Measurements from ENCODE around the gene FUNDC2. TPM values are rescaled to one million over a fixed set of nuclear protein-coding genes. Genes with fewer than 3 reads are reported as not detected.

FUNDC2 gene, protein sequence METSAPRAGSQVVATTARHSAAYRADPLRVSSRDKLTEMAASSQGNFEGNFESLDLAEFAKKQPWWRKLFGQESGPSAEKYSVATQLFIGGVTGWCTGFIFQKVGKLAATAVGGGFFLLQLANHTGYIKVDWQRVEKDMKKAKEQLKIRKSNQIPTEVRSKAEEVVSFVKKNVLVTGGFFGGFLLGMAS
- 10 to 100 TPM; 24.2 to 70.5 (median 39.7) TPM for total RNA-seq
- long read RNA-seq, full-length matches to known transcripts: 17 of 18 reads
- long read RNA-seq, partial matches to known transcripts: 0 of 18 reads
- long read RNA-seq, other reads (novel, unspliced or antisense): 1 of 18 reads

DNA sequence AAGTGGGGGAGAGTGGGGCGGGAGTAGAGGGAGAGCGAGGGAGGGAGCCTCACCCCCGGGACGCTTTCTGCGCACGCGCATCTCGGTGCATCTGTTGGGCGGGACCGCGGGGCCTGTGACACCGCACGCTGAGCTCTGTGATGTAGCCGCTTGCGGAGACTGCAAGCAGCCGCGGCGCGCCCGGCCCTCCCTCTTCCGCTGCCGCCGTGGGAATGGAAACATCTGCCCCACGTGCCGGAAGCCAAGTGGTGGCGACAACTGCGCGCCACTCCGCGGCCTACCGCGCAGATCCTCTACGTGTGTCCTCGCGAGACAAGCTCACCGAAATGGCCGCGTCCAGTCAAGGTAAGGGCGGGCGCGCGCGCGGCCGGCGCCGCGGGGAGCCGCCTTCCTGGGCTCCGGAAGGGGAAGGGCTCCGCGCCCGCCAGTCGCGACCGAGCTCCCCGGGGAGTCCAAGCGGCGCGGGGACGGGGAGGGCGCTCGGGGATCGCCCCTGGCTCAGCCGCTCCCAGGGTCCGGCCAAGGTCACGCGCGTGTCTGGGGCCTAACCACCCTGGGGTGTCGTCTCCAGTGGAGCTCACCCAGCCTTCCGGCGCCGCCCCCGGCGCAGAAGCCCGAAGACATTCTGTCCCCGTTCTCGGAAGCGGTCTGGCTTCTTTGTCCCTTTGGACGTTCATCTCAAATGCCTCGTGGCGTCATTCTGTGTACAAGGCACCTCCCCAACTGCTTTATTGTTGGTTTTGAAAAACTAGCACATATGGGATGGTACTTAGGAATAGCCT lies at the start of gene FUNDC2:
FUNDC2 (plus strand) TSS at position 118 of the 782 bp plus-strand sequence; CDS start at position 213, 95 bp downstream.
- Histone ChIP-seq H3K9me3 (no peaks in the 10 kb centered on the region), H3K4me3 (peak within 1 kb of the TSS; percentile 56 to 62 (median 58)), H3K4me1 (no peaks in the 10 kb centered on the region), H3K36me3 (no peaks in the 10 kb centered on the region), H3K27me3 (no peaks in the 10 kb centered on the region), H3K27ac (peak within 1 kb of the TSS; percentile 93 to 97 (median 97))
- intact Hi-C loops (cut with DNase I): no loop called here
- DNase-seq: peak; percentile 94 to 96 (median 96)
- 19% methylated on average over 11 of the region's 82 CpGs for WGBS (ENCODE audit: insufficient coverage, low coverage, low lambda C conversion rate, missing lambda C conversion rate)
- peak; percentile 85 to 94 (median 88) for ATAC-seq
- TF ChIP-seq, protein P1, sequence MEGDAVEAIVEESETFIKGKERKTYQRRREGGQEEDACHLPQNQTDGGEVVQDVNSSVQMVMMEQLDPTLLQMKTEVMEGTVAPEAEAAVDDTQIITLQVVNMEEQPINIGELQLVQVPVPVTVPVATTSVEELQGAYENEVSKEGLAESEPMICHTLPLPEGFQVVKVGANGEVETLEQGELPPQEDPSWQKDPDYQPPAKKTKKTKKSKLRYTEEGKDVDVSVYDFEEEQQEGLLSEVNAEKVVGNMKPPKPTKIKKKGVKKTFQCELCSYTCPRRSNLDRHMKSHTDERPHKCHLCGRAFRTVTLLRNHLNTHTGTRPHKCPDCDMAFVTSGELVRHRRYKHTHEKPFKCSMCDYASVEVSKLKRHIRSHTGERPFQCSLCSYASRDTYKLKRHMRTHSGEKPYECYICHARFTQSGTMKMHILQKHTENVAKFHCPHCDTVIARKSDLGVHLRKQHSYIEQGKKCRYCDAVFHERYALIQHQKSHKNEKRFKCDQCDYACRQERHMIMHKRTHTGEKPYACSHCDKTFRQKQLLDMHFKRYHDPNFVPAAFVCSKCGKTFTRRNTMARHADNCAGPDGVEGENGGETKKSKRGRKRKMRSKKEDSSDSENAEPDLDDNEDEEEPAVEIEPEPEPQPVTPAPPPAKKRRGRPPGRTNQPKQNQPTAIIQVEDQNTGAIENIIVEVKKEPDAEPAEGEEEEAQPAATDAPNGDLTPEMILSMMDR (IDR thresholded peaks at IDR 0.05): no peak
- TF ChIP-seq POLR2A (IDR thresholded peaks at IDR 0.05): peak; percentile 82

DNA sequence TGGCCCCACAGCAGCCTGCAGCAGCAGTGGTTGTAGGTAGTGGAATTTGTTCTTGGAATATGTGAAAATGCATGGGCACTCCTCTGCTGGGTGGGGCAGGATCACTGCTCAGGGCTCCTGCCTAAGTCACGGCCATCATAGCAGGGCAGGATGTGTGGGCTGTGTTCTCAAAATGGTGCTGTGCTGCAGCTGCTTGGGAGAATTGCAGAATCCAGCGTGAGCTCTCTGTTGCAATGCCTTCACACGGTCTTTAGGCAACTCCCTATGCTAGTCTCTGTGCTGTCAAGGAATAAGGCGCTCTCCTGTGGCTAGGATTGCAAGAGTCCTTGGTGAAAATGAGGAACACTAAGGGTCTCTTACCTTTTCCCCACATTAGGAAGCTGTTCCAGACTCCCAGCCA lies 47.0 kb upstream of the FUNDC2 start:
- no CpG with 5 or more reads among the region's 4 CpGs for WGBS (ENCODE audit: insufficient coverage, low coverage, low lambda C conversion rate, missing lambda C conversion rate)
- Histone ChIP-seq H3K4me3 (no peak overlapping the region), H3K36me3 (no peaks in the 10 kb centered on the region), H3K9me3 (no peaks in the 10 kb centered on the region), H3K27me3 (no peaks in the 10 kb centered on the region), H3K4me1 (no peaks in the 10 kb centered on the region), H3K27ac (no peak overlapping the region)
- ATAC-seq (no peak), DNase-seq (no peak)
- intact Hi-C loops (cut with DNase I): loop anchor here in 1 of 2 donors (10.0 kb wide), 1 partner anchor 75 kb away; no protein-coding TSS in a partner anchor
- TF ChIP-seq, protein P1 (IDR thresholded peaks at IDR 0.05): no peak
- TF ChIP-seq POLR2A (IDR thresholded peaks at IDR 0.05): no peak

DNA sequence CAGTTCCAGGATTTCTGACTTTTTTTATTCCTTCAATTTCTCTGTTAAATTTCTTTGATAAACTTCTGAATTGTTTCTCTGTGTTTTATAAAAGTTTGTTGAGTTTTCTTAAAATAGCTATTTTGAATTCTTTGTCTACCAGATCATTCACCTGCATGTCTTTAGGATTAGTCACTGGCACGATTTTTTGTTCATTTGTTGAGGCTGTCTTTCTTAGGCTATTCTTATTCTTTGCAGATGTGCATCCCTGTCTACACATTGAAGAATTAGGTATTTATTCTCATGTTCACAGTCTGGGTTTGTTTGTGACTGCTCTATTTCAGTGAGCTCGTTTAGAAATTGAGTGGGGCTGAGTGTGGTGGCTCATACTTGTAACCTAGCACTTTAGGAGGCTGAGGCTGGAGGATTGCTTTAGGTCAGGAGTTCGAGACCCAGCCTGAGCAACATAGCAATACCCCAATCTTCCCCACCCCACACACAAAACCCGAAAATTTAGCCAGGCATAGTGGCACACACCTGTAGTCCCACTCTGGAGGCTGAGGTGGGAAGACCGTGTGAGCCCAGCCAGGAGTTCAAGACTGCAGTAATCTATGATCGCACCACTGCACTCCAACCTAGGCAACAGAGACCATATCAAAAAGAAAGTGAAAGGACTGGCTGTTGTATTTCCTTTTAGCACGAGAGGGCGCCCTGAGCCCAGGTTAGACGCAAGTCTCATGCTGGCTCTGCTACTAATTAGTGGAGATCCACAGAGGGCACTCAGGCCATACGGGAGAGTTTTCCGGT lies 46.1 kb upstream of the FUNDC2 start:
- H3K9me3 ChIP-seq: no peaks in the 10 kb centered on the region
- 12% methylated on average over 9 of the region's 11 CpGs for WGBS (ENCODE audit: insufficient coverage, low coverage, low lambda C conversion rate, missing lambda C conversion rate)
- no peaks in the 10 kb centered on the region for H3K36me3 ChIP-seq
- H3K4me3 ChIP-seq: peak overlapping the region; percentile 25 to 50 (median 34)
- TF ChIP-seq POLR2A (IDR thresholded peaks at IDR 0.05): no peak
- TF ChIP-seq, protein P1 (IDR thresholded peaks at IDR 0.05): peak; percentile 69 to 85 (median 83)
- DNase-seq (peak; percentile 55 to 73 (median 72)), ATAC-seq (peak; percentile 98 to 99 (median 99))
- no peaks in the 10 kb centered on the region for H3K4me1 ChIP-seq
- H3K27me3 ChIP-seq: no peaks in the 10 kb centered on the region
- no peak overlapping the region for H3K27ac ChIP-seq
- intact Hi-C loops (cut with DNase I): loop anchor here in 1 of 2 donors (10.0 kb wide), 1 partner anchor 74 kb away; no protein-coding TSS in a partner anchor

DNA sequence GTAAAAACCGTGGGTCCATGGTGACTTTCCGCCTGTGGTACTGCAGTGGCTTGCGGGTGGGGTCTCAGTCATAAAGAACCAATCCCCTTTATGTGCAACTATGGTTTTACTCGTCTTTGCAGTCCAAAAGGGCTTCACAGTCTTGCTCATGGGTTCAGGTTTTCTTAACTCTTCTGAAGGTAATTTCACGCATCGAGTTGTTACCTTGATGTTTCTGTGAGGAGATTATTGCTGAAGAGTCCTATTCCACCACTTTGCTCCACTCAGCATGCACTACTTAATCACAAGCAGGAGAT lies 45.6 kb upstream of the FUNDC2 start:
- peak overlapping the region in 1 of 3 donors; percentile 50 for H3K4me3 ChIP-seq
- DNase-seq (no peak), ATAC-seq (no peak)
- TF ChIP-seq, protein P1 (IDR thresholded peaks at IDR 0.05): no peak
- TF ChIP-seq POLR2A (IDR thresholded peaks at IDR 0.05): no peak
- H3K27me3 ChIP-seq: no peaks in the 10 kb centered on the region
- no peaks in the 10 kb centered on the region for H3K9me3 ChIP-seq
- intact Hi-C loops (cut with DNase I): loop anchor here in 1 of 2 donors (10.0 kb wide), 1 partner anchor 74 kb away; no protein-coding TSS in a partner anchor
- H3K27ac ChIP-seq: no peak overlapping the region
- no peaks in the 10 kb centered on the region for H3K4me1 ChIP-seq
- WGBS (ENCODE audit: insufficient coverage, low coverage, low lambda C conversion rate, missing lambda C conversion rate): 24% methylated on average over 3 of the region's 6 CpGs
- no peaks in the 10 kb centered on the region for H3K36me3 ChIP-seq

All from right lobe of liver (tissue), 6 donors.